Prostate gland (tissue), 2 donors: ENCODE results near the gene AKAP13.

Experiments
- POLR2A ChIP-seq: fragments of 450-650 bp; IDR thresholded peaks from one replicate; pipeline ENCODE4 v1.6.1; 2016; ENCODE audit warnings: antibody characterized with exemption, mild to moderate bottlenecking
- POLR2AphosphoS5 ChIP-seq: sonication (generic); formaldehyde crosslinking; IDR thresholded peaks from one replicate; pipeline ENCODE4 v1.6.1; 2017; ENCODE audit warnings: antibody characterized with exemption
- TF ChIP-seq, protein P1 (sequence below), 4 experiments: fragments of 200-600 bp in 2 of 4; fragments of 450-650 bp in 2 of 4; sonication (generic) in 2 of 4; IDR thresholded peaks; 1 replicate in 3 of 4; 2 replicates in 1 of 4; pipeline ENCODE4 v1.5.1; 2016 to 2019; ENCODE audit warnings: antibody characterized with exemption in 4 of 4, mild to moderate bottlenecking in 2 of 4, moderate library complexity in 2 of 4

- TF ChIP-seq, protein P1, sequence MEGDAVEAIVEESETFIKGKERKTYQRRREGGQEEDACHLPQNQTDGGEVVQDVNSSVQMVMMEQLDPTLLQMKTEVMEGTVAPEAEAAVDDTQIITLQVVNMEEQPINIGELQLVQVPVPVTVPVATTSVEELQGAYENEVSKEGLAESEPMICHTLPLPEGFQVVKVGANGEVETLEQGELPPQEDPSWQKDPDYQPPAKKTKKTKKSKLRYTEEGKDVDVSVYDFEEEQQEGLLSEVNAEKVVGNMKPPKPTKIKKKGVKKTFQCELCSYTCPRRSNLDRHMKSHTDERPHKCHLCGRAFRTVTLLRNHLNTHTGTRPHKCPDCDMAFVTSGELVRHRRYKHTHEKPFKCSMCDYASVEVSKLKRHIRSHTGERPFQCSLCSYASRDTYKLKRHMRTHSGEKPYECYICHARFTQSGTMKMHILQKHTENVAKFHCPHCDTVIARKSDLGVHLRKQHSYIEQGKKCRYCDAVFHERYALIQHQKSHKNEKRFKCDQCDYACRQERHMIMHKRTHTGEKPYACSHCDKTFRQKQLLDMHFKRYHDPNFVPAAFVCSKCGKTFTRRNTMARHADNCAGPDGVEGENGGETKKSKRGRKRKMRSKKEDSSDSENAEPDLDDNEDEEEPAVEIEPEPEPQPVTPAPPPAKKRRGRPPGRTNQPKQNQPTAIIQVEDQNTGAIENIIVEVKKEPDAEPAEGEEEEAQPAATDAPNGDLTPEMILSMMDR (IDR thresholded peaks at IDR 0.05), result peak; percentile 54 to 79 (median 71)
- TF ChIP-seq POLR2AphosphoS5, result peak; percentile 62
- no peak for TF ChIP-seq POLR2A
Measured at GRCh38 chr15:85485956-85486567, 105.7 kb downstream of the AKAP13 start.
